Effector memory CD4-positive, alpha-beta T cell (primary cell): ENCODE results near the gene DUS2.

Experiments
- DNase-seq, 3 donors: peaks; one replicate each; pipeline ENCODE4 v3.0.0-alpha.2; 2020
- H3K27ac ChIP-seq: 2 replicates; pipeline ENCODE4 v1.7.0; 2013; ENCODE audit warnings: mild to moderate bottlenecking, low read length, moderate library complexity; ENCODE audit not compliant: insufficient read depth, poor library complexity, severe bottlenecking
- H3K27me3 ChIP-seq: replicated peaks from 2 replicates; pipeline ENCODE4 v1.7.0; 2013; ENCODE audit warnings: mild to moderate bottlenecking, low read length; ENCODE audit not compliant: insufficient read depth, control insufficient read depth, poor library complexity, severe bottlenecking
- H3K36me3 ChIP-seq: 2 replicates; pipeline ENCODE4 v1.7.0; 2013; ENCODE audit warnings: mild to moderate bottlenecking, low read length, moderate library complexity; ENCODE audit not compliant: control insufficient read depth, insufficient read depth
- H3K4me1 ChIP-seq: 2 replicates; pipeline ENCODE4 v1.7.0; 2013; ENCODE audit warnings: low read length, mild to moderate bottlenecking; ENCODE audit not compliant: control insufficient read depth, insufficient read depth, poor library complexity, severe bottlenecking
- H3K4me3 ChIP-seq: 2 replicates; pipeline ENCODE4 v1.7.0; 2013; ENCODE audit warnings: low read length, low read depth, mild to moderate bottlenecking; ENCODE audit not compliant: insufficient read depth, poor library complexity, severe bottlenecking
- H3K9me3 ChIP-seq: 2 replicates; pipeline ENCODE4 v1.7.0; 2013; ENCODE audit warnings: mild to moderate bottlenecking, low read length, moderate library complexity; ENCODE audit not compliant: control insufficient read depth

DUS2 gene

DNA sequence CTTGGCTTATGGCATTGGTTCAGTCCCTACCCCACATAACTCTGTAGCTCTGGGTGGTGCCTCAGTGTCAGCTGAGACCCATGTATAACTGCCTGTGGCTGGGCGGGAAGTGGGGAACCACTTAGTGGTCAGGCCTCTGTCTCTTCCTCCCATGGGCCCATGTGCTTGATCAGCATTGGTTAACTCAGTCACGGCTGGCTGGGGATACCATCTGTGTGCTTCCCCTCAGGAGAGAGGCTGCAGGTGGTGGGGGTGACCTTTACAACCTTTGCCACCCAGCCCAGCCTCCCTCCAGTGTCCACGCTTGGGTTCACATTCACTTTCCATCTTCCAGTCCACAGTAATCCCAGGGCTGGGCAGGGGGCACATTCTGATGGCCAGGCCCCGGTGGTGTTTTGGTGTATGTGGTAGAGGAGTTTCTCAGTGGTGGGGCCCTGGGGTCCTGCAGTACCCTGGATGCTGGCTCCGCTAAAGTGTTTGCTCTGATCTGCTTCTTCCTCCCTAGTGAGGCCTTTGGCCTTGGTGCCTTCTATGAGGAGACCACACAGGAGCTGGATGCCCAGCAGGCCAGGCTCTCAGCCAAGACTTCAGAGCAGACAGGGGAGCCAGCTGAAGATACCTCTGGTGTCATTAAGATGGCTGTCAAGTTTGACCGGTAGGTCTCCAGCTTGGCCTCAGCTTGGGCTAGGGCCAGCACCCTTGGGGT lies 51.9 kb downstream of the DUS2 start:
- H3K9me3 ChIP-seq = no peaks in the 10 kb centered on the region
- peak; percentile 57 to 63 (median 60) for DNase-seq
- peak overlapping the region; percentile 37 for H3K4me3 ChIP-seq
- H3K4me1 ChIP-seq = peaks cover 82% of the 10 kb centered on the region
- peak overlapping the region; percentile 33 for H3K27ac ChIP-seq
- H3K36me3 ChIP-seq = peaks cover 4% of the 10 kb centered on the region
- H3K27me3 ChIP-seq = no peaks in the 10 kb centered on the region

GRCh38 chr16:68075980-68076379 lies 52.9 kb downstream of the DUS2 start:
- no peaks in the 10 kb centered on the region for H3K27me3 ChIP-seq
- no peak for DNase-seq
- peak overlapping the region; percentile 33 for H3K27ac ChIP-seq
- peaks cover 4% of the 10 kb centered on the region for H3K36me3 ChIP-seq
- H3K4me1 ChIP-seq = peaks cover 81% of the 10 kb centered on the region
- H3K9me3 ChIP-seq = no peaks in the 10 kb centered on the region
- H3K4me3 ChIP-seq = no peak overlapping the region

DNA sequence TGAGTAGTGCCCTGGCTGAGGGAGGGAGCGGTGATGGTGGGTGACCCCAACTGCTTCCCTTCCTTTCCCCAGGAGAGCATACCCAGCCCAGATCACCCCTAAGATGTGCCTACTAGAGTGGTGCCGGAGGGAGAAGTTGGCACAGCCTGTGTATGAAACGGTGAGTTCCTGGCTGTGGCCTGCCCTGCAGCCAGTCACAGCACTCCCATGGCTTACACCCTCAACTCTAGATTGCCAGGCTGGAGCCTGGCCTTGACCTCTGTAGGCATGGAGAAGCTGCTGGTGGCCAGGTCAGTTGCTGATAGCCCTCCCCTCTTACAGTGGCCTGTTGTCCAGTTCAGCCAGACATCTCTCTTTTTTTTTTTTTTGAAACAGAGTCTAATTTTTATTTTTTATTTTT lies 53.5 kb downstream of the DUS2 start:
- DNase-seq = no peak
- no peak overlapping the region for H3K4me3 ChIP-seq
- no peak overlapping the region for H3K27ac ChIP-seq
- no peaks in the 10 kb centered on the region for H3K27me3 ChIP-seq
- peaks cover 81% of the 10 kb centered on the region for H3K4me1 ChIP-seq
- H3K36me3 ChIP-seq = peaks cover 4% of the 10 kb centered on the region
- no peaks in the 10 kb centered on the region for H3K9me3 ChIP-seq

DNA sequence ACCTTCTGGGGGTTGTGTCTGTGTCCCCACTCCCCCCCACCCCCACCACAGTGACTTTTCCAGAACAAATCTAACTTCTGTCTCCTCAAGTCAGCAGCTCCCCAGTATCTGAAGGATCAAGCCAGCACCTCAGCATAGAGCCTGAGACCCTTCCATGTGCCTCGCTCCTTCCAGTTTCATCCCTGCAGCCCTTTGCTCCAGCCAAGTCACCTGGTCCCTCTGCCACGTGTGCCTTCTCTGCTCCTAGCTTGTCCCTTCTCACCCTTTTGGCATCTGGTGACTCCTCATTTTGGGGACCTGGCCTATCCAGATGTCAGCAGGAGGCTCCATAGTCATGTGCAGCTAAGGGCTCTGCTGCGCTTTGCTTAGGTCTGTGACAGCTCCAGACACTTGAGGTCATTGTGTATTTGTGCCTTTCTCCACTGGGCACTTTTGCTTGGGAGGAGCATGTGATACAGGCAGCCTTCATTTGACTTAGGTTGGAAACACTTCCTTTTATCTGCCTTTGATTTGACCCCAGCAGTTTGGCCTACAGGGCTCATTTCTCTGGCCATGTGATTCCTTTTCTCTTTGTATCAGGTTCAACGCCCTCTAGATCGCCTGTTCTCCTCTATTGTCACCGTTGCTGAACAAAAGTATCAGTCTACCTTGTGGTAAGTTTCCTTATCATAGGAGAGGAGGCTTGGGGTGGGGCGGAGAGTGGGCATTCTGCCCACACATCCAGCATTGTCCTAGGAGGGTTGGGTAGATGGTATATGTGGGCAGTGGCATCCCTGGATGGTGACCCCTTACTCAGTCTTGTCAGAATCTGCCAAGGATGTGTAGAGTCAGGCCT lies 55.0 kb downstream of the DUS2 start:
- no peak for DNase-seq
- Histone ChIP-seq H3K27ac (peak overlapping the region; percentile 68), H3K36me3 (peaks cover 4% of the 10 kb centered on the region), H3K27me3 (no peaks in the 10 kb centered on the region), H3K9me3 (no peaks in the 10 kb centered on the region), H3K4me3 (no peak overlapping the region), H3K4me1 (peaks cover 81% of the 10 kb centered on the region)

DNA sequence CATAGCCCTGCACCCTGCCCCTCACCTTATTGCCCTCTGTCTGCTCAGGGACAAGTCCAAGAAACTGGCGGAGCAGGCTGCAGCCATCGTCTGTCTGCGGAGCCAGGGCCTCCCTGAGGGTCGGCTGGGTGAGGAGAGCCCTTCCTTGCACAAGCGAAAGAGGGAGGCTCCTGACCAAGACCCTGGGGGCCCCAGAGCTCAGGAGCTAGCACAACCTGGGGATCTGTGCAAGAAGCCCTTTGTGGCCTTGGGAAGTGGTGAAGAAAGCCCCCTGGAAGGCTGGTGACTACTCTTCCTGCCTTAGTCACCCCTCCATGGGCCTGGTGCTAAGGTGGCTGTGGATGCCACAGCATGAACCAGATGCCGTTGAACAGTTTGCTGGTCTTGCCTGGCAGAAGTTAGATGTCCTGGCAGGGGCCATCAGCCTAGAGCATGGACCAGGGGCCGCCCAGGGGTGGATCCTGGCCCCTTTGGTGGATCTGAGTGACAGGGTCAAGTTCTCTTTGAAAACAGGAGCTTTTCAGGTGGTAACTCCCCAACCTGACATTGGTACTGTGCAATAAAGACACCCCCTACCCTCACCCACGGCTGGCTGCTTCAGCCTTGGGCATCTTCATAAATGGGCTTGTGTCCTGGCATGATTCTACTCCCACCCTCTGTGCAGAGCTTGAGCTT lies 55.8 kb downstream of the DUS2 start:
- Histone ChIP-seq H3K9me3 (no peaks in the 10 kb centered on the region), H3K36me3 (peaks cover 1% of the 10 kb centered on the region), H3K27ac (peak overlapping the region; percentile 68), H3K27me3 (no peaks in the 10 kb centered on the region), H3K4me1 (peaks cover 83% of the 10 kb centered on the region), H3K4me3 (no peak overlapping the region)
- no peak for DNase-seq

- H3K4me1 ChIP-seq = peaks cover 83% of the 10 kb centered on the region
Measured at GRCh38 chr16:68079376-68079625, 56.2 kb downstream of the DUS2 start.

DNA sequence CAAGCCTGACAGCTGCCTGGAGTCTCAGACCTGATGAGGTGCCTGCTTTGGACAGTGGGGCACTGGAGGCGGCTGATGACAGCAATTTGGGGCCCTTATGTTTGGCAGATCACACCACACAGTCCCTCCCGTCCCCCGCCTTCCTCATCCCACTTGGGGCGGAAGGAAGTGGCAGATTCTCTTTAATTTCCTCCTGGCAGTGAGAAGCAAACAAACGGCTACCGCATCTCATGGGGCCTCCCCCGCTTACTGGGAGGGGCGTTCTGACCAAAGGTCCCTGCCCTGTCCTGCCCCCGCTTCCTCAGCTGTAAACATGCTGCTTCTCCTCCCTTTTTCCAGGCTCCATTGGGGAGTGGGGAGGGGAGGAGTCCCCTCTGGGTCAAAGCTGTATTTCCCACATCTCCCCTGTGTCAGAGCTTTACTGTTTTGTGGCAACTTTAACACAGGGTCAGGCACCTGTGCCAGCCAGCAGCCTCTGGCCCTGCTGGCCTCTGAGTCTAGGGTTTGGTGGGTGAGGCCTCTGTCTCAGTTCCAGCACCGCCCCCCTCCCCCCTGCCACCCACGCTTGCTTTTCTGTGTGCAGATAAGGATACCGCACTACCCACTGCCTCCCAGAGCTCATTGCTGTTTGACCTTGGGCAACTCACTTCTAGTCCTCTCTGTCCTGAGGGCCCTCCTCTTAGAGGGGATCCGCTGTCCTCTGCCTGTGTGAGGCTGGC lies 56.7 kb downstream of the DUS2 start:
- peak overlapping the region; percentile 68 for H3K27ac ChIP-seq
- peak; percentile 52 to 57 (median 55) for DNase-seq
- peaks cover 79% of the 10 kb centered on the region for H3K4me1 ChIP-seq
- no peaks in the 10 kb centered on the region for H3K9me3 ChIP-seq
- peak overlapping the region; percentile 9 for H3K4me3 ChIP-seq
- no peaks in the 10 kb centered on the region for H3K36me3 ChIP-seq
- H3K27me3 ChIP-seq = no peaks in the 10 kb centered on the region

More at GRCh38 chr16:68079376-68079625, 56.2 kb downstream of the DUS2 start:
- Histone ChIP-seq H3K4me3 (peak overlapping the region; percentile 9), H3K27ac (peak overlapping the region; percentile 68), H3K9me3 (no peaks in the 10 kb centered on the region), H3K27me3 (no peaks in the 10 kb centered on the region), H3K36me3 (no peaks in the 10 kb centered on the region)
- no peak for DNase-seq

DNA sequence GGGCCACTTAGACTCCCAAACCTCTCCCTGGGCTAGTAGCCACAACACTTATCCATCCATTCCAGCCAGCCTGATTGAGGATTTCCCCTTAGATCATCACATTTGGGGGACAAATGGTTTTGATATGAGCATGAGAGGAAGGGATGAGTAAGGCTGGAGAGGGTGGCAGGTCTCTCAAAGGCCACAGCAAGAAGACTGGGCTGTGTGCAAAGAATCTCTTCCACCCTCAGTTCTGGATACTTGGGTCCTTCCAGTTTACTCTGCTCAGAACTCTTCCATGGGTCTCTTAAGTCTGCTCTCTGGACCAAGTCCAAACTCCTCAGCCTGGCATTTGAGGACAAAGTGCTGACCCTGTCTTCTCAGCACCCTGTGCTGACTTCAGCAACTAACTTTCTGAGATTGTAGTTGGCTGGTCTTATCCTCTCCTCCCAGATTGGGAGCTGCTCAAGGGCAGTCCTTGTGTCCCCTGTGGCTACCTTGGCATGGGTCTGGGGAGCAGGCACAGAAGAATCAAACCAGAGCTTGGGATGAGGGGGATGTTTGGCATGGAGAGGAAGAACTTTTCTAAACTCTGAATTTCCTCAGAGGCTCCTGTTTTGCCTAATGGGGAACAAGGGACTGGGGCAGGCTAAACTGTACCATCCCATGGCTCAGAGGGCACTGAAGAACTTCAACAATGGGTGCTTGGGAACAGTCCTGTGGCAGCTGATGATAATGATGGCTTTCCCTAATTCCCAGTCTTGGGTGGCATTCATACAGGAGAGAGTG lies 59.0 kb downstream of the DUS2 start:
- H3K27ac ChIP-seq = no peak overlapping the region
- H3K4me1 ChIP-seq = peaks cover 65% of the 10 kb centered on the region
- H3K9me3 ChIP-seq = no peaks in the 10 kb centered on the region
- no peak overlapping the region for H3K4me3 ChIP-seq
- H3K36me3 ChIP-seq = no peaks in the 10 kb centered on the region
- H3K27me3 ChIP-seq = no peaks in the 10 kb centered on the region
- DNase-seq = no peak

- no peak for DNase-seq
- Histone ChIP-seq H3K4me1 (peaks cover 65% of the 10 kb centered on the region), H3K27me3 (no peaks in the 10 kb centered on the region), H3K27ac (no peak overlapping the region), H3K36me3 (no peaks in the 10 kb centered on the region), H3K4me3 (no peak overlapping the region), H3K9me3 (no peaks in the 10 kb centered on the region)
Measured at GRCh38 chr16:68082629-68083238, 59.6 kb downstream of the DUS2 start.
